BLaER1 treated with 17β-estradiol and CSF1 and Interleukin-3, amounts not matched to agents 10 nM and 100 nM (cell line): ENCODE data around the gene SGSM1.

Experiments used
- H3K27ac ChIP-seq, 11 experiments: shearing (Covaris generic); formaldehyde crosslinking; 2 replicates each; pipeline ENCODE4 v1.8.1; 2022
- H3K27me3 ChIP-seq, 11 experiments: shearing (Covaris generic); formaldehyde crosslinking; 2 replicates each; pipeline ENCODE4 v1.8.1; 2022
- H3K36me3 ChIP-seq, 11 experiments: shearing (Covaris generic); formaldehyde crosslinking; 2 replicates each; pipeline ENCODE4 v1.8.1; 2022
- H3K4me1 ChIP-seq, 10 experiments: shearing (Covaris generic); formaldehyde crosslinking; 2 replicates each; pipeline ENCODE4 v1.8.1; 2022
- H3K4me2 ChIP-seq, 11 experiments: shearing (Covaris generic); formaldehyde crosslinking; 2 replicates each; pipeline ENCODE4 v1.8.1; 2022
- H3K4me3 ChIP-seq, 10 experiments: shearing (Covaris generic); formaldehyde crosslinking; 2 replicates each; pipeline ENCODE4 v1.8.1; 2022
- H3K9ac ChIP-seq, 11 experiments: shearing (Covaris generic); formaldehyde crosslinking; 2 replicates each; pipeline ENCODE4 v1.8.1; 2022
- H3K9me3 ChIP-seq, 11 experiments: shearing (Covaris generic); formaldehyde crosslinking; replicated peaks in 1 of 11; 2 replicates each; pipeline ENCODE4 v1.8.1; 2022
- H4K20me1 ChIP-seq, 11 experiments: shearing (Covaris generic); formaldehyde crosslinking; 2 replicates each; pipeline ENCODE4 v1.8.1; 2022
- Cebpa-rat ChIP-seq, 11 experiments: shearing (Covaris generic); IDR thresholded peaks; 2 replicates each; pipeline ENCODE4 v1.8.1; 2022

The SGSM1 gene

DNA sequence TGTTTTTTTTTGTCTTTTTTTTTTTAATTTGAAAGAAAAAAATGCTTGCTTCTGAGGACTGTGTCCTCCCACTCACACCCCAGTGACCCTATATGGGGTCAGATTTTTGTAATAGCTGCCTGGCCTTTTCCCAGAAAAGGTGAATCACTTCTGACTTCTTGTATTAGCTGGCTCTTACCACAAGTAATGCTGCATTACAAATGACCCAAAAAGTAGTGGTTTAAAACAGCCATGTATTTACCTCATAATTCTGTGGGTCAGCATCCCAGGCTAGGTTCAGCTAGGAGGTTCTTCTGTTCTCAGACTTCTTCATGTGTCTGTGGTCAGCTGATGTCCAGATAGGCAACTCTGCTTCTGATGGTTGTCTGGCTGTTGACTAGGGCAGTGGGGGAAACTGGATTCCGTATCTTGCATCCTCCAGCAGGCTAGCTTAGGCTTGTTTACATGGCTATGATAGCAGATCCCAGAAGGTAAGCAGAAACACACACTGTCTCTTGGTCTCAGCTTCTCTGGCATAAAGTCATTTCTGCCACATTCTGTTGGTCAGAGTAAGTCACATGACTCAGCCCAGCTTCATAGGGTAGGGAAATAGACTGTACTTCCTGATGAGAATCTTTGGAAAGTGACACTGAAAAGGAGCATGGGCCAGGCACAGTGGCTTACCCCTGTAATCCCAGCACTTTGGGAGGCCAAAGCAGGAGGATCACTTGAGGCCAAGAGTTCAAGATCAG, 121.0 kb downstream of the SGSM1 start:
- no peak overlapping the region for H3K9ac ChIP-seq
- H3K27ac ChIP-seq = no peak overlapping the region
- H3K9me3 ChIP-seq = peaks cover 0 to 19% (median 0%) of the 10 kb centered on the region in 11 experiments; a peak in 6 of 22 replicates
- peaks cover 0 to 9% (median 0%) of the 10 kb centered on the region in 10 experiments; a peak in 1 of 20 replicates for H3K4me1 ChIP-seq
- no peak for TF ChIP-seq Cebpa-rat (IDR thresholded peaks at IDR 0.05)
- H4K20me1 ChIP-seq = no peaks in the 10 kb centered on the region
- H3K4me2 ChIP-seq = peak overlapping the region in 1 of 11 experiments; percentile 12; a peak in 1 of 22 replicates
- H3K4me3 ChIP-seq = no peak overlapping the region
- no peaks in the 10 kb centered on the region for H3K36me3 ChIP-seq
- peaks cover 0 to 8% (median 0%) of the 10 kb centered on the region in 11 experiments; a peak in 3 of 22 replicates for H3K27me3 ChIP-seq

GRCh38 chr22:24928322-24928721, 122.3 kb downstream of the SGSM1 start:
- TF ChIP-seq Cebpa-rat (IDR thresholded peaks at IDR 0.05) = no peak
- no peaks in the 10 kb centered on the region for H4K20me1 ChIP-seq
- peaks cover 0 to 19% (median 0%) of the 10 kb centered on the region in 11 experiments; a peak in 6 of 22 replicates for H3K9me3 ChIP-seq
- H3K9ac ChIP-seq = no peak overlapping the region
- no peak overlapping the region for H3K4me2 ChIP-seq
- no peaks in the 10 kb centered on the region for H3K36me3 ChIP-seq
- H3K4me1 ChIP-seq = peaks cover 0 to 9% (median 0%) of the 10 kb centered on the region in 10 experiments; a peak in 3 of 20 replicates
- no peak overlapping the region for H3K27ac ChIP-seq
- peaks cover 0 to 8% (median 0%) of the 10 kb centered on the region in 11 experiments; a peak in 3 of 22 replicates for H3K27me3 ChIP-seq
- H3K4me3 ChIP-seq = no peak overlapping the region

GRCh38 chr22:24930678-24931077, 124.7 kb downstream of the SGSM1 start:
- H3K36me3 ChIP-seq = no peaks in the 10 kb centered on the region
- H3K4me1 ChIP-seq = peaks cover 0 to 9% (median 0%) of the 10 kb centered on the region in 10 experiments; a peak in 3 of 20 replicates
- no peak overlapping the region for H3K4me3 ChIP-seq
- H3K27me3 ChIP-seq = peaks cover 0 to 8% (median 0%) of the 10 kb centered on the region in 11 experiments; a peak in 3 of 22 replicates
- H3K4me2 ChIP-seq = no peak overlapping the region
- no peak overlapping the region for H3K27ac ChIP-seq
- H3K9me3 ChIP-seq = peaks cover 0 to 19% (median 0%) of the 10 kb centered on the region in 11 experiments; a peak in 6 of 22 replicates
- no peaks in the 10 kb centered on the region for H4K20me1 ChIP-seq
- TF ChIP-seq Cebpa-rat (IDR thresholded peaks at IDR 0.05) = no peak
- H3K9ac ChIP-seq = no peak overlapping the region

DNA sequence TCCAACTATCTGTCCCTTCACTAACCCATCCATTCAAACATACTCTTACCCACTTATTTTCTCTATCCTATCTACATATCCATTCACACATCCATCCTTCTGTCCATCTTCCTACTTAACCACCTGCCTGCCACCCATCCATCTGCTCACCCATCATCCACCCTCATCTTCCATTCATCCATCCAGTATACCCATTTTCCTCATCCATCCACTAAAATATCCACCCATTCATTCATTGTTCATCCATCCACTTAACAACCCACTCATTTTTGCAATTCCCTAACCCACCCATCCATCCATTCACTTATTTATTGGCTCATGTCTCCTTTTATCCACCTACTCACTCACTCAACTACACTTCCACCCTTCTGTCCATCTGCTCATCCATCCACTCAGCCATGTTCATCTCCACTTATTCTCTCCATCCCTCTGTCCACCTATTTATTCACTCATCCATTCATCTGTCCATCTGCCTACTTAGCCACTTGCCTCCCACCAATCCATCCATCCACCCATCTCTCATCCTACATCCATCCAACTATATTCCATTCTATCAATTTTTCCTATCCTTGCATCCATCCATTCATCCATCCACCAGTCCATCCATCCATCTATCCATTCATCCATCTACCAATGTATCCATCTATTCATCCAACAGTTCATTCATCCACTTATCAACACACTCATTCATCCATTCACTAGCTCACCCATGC, 129.9 kb downstream of the SGSM1 start:
- Histone ChIP-seq H3K36me3 (no peaks in the 10 kb centered on the region), H3K27ac (no peak overlapping the region), H4K20me1 (no peaks in the 10 kb centered on the region), H3K4me1 (peaks cover 0 to 7% (median 5%) of the 10 kb centered on the region in 10 experiments; a peak in 8 of 20 replicates), H3K4me3 (no peak overlapping the region), H3K9me3 (no peaks in the 10 kb centered on the region), H3K27me3 (peaks cover 0 to 8% (median 0%) of the 10 kb centered on the region in 11 experiments; a peak in 3 of 22 replicates), H3K9ac (no peak overlapping the region), H3K4me2 (no peak overlapping the region)
- TF ChIP-seq Cebpa-rat (IDR thresholded peaks at IDR 0.05) = no peak

DNA sequence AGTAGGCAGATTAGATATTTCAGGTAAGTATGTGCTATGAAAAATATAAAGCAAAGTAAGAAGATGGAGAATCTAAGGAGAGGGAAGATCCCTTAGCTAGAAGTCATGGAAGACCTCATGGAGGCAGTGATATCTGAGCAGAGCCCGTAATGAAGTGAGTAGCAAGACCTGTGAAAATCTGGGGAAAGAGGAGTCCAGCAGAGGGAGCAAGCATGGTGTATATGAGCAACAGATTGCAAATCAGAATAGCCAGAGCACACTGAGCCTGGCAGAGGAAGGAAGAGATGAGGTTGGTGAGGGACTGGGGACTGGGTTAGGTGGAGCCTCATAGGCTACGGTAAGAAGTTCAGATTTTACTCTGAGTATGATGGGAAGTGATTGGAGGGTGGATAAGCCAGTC, 131.1 kb downstream of the SGSM1 start:
- Histone ChIP-seq H3K4me3 (no peak overlapping the region), H3K27ac (no peak overlapping the region), H3K4me2 (no peak overlapping the region), H3K36me3 (no peaks in the 10 kb centered on the region), H3K9ac (no peak overlapping the region), H3K9me3 (no peaks in the 10 kb centered on the region), H3K4me1 (peaks cover 0 to 7% (median 5%) of the 10 kb centered on the region in 10 experiments; a peak in 8 of 20 replicates), H4K20me1 (no peaks in the 10 kb centered on the region), H3K27me3 (0 out of 22 replicates have a peak, but pooled peaks cover 0 to under 1% (median 0%) of the 10 kb centered on the region in 11 experiments)
- TF ChIP-seq Cebpa-rat (IDR thresholded peaks at IDR 0.05) = no peak

DNA sequence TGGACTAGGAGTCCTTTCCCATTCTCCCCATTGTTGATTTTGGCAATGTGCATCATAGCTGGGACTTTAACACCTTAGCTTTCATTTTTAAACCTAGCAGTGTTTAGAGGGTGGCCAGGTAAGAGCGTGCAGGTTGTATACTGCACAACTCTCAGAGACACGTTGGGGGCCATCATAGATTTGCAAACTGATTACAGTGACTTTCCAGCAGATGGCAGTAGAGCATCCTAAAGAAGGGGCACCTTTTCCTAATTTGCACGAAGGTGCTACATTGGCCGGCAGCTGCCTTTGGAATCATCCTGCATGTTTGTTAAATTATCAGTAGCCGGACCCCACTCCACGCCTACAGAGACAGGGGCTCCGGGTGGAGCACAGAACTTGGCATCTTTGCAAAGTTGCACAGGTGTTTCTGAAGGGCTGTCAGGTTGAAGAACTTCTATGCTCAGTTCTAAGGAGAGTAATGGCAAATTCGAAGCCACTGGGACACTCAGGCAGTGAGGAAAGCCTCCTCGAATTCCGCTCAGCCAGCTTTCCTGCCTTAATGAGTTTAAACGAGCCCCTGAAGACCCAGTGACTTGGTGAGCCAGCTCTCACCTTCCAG, 132.8 kb downstream of the SGSM1 start:
- no peak overlapping the region for H3K9ac ChIP-seq
- no peaks in the 10 kb centered on the region for H3K9me3 ChIP-seq
- TF ChIP-seq Cebpa-rat (IDR thresholded peaks at IDR 0.05) = no peak
- H3K4me2 ChIP-seq = peak overlapping the region in 4 of 11 experiments; percentile 7 to 26 (median 14); a peak in 3 of 22 replicates
- H3K27ac ChIP-seq = no peak overlapping the region
- H3K4me1 ChIP-seq = peaks cover 0 to 7% (median 5%) of the 10 kb centered on the region in 10 experiments; a peak in 6 of 20 replicates
- no peaks in the 10 kb centered on the region for H3K36me3 ChIP-seq
- no peaks in the 10 kb centered on the region for H3K27me3 ChIP-seq
- no peaks in the 10 kb centered on the region for H4K20me1 ChIP-seq
- no peak overlapping the region for H3K4me3 ChIP-seq

DNA sequence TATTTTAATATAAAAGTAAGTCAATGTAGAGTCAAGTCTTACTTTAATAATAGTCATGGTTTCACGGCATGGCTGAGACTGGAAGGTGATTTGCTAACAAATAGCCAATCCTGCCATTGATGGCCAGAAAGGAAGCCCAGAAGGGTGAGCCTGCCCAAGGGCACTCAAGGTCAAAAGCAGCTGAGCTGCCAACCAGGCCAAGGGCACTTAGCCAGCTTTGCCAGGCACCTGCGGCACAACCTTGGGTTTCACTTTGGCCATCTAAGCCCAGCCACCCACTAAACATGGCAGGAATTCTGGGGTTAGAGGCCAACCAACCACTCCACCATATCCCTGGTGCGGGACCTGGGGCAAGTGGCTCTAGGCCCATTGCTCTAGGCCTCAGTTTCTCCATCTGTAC, 136.3 kb downstream of the SGSM1 start:
- TF ChIP-seq Cebpa-rat (IDR thresholded peaks at IDR 0.05) = no peak

DNA sequence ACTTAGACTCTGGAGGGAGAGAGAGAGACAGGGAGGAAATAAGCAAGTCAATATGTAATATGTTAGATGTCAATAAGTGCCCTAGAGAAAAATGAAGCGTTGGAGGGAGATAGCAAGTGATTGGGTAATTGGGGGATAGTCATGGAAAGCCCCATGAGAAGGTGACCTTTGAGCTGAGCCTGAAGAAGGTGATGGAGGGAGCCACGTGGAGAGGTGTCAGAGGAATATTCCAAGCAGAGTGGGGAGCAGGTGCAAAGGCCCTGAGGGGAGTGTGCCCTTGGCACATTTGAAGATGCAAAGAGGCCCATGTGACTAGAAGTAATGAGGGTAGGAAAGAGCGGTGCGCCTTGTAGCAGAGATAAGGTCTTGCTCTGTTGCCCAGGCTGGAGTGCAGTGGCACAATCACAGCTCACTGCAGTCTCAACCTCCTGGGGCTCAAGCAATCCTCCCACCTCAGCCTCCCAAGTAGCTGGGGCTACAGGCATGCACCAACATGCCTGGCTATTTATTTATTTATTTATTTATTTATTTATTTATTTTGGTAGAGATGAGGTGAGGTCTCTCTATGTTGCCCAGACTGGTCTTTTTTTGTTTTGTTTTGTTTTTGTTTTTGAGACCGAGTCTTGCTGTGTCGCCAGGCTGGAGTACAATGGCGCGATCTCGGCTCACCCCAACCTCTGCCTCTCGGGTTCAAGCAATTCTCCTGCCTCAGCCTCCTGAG, 138.4 kb downstream of the SGSM1 start:
- Histone ChIP-seq H3K36me3 (no peaks in the 10 kb centered on the region), H4K20me1 (no peaks in the 10 kb centered on the region), H3K27me3 (no peaks in the 10 kb centered on the region), H3K4me3 (no peak overlapping the region), H3K9ac (no peak overlapping the region), H3K4me1 (peaks cover 6 to 14% (median 11%) of the 10 kb centered on the region in 10 experiments; a peak in 17 of 20 replicates), H3K9me3 (no peaks in the 10 kb centered on the region), H3K27ac (no peak overlapping the region), H3K4me2 (no peak overlapping the region)
- no peak for TF ChIP-seq Cebpa-rat (IDR thresholded peaks at IDR 0.05)

More for the DNA sequence above, 136.3 kb downstream of the SGSM1 start:
- Histone ChIP-seq H3K9ac (no peak overlapping the region), H3K4me3 (no peak overlapping the region), H4K20me1 (no peaks in the 10 kb centered on the region), H3K4me1 (peaks cover 6 to 20% (median 14%) of the 10 kb centered on the region in 10 experiments; a peak in 17 of 20 replicates), H3K27me3 (no peaks in the 10 kb centered on the region), H3K27ac (no peak overlapping the region), H3K36me3 (no peaks in the 10 kb centered on the region), H3K4me2 (no peak overlapping the region), H3K9me3 (no peaks in the 10 kb centered on the region)
